Sigmoid colon (tissue), 7 donors: ENCODE measurements around the gene CALHM3. TPM values are rescaled to one million over a fixed set of nuclear protein-coding genes. Genes with fewer than 3 reads are reported as not detected.

Experiments
- DNase-seq: peaks from one replicate; pipeline ENCODE4 v3.0.0-alpha.2; 2019
- H3K27ac ChIP-seq, 4 donors: fragments of 200-600 bp; sonication (generic); one replicate each; pipeline ENCODE4 v1.5.1; 2016 to 2019; ENCODE audit warnings: mild to moderate bottlenecking in 1 of 4
- H3K27me3 ChIP-seq, 3 donors: fragments of 200-600 bp; sonication (generic); one replicate each; pipeline ENCODE4 v1.5.1; 2019; ENCODE audit warnings: mild to moderate bottlenecking in 1 of 3
- H3K36me3 ChIP-seq, 4 donors: fragments of 200-600 bp; sonication (generic); one replicate each; pipeline ENCODE4 v1.5.1; 2016 to 2019
- H3K4me1 ChIP-seq, 4 donors: fragments of 200-600 bp; sonication (generic); one replicate each; pipeline ENCODE4 v1.5.1; 2017 to 2019
- H3K4me3 ChIP-seq, 4 donors: fragments of 200-600 bp; sonication (generic); one replicate each; pipeline ENCODE4 v1.5.1; 2017 to 2019; ENCODE audit warnings: mild to moderate bottlenecking in 2 of 4, moderate library complexity in 1 of 4
- H3K9me3 ChIP-seq, 4 donors: fragments of 200-600 bp in 3 of 4; sonication (generic) in 3 of 4; one replicate each; pipeline versions ENCODE4 v1.5.1 to v1.6.1; 2013 to 2019
- EP300 ChIP-seq, 4 donors: sonication (generic); formaldehyde crosslinking; IDR thresholded peaks; one replicate each; pipeline ENCODE4 v1.6.1; 2017; ENCODE audit warnings: antibody characterized with exemption in 4 of 4
- POLR2A ChIP-seq, 2 donors: fragments of 450-650 bp; IDR thresholded peaks; one replicate each; pipeline ENCODE4 v1.6.1; 2016; ENCODE audit warnings: antibody characterized with exemption in 2 of 2, mild to moderate bottlenecking in 2 of 2, moderate library complexity in 2 of 2
- POLR2AphosphoS5 ChIP-seq, 4 donors: sonication (generic); formaldehyde crosslinking; IDR thresholded peaks; one replicate each; pipeline ENCODE4 v1.6.1; 2017; ENCODE audit warnings: antibody characterized with exemption in 4 of 4
- WGBS, 2 donors: extraction: QIAGEN DNeasy Blood & Tissue Kit; methylation state at CpG; one replicate each; pipeline ENCODE4 v1.1.7; 2013; 5-methylcytosine and 5-hydroxymethylcytosine counted together
- intact Hi-C: fragments of 100-400 bp; cut with DNase I; formaldehyde crosslinking; loops from one replicate; pipeline ENCODE4 v1.15.1; 2023
- polyA plus RNA-seq, 3 donors: library from polyadenylated mRNA; stranded (reverse); fragments of 200-250 nt; gene quantifications; one replicate each; pipeline ENCODE4 v1.2.3, GENCODE V29; 2013
- total RNA-seq, 4 donors: library from RNA; depleted of rRNA; stranded (reverse); fragments of >200 nt; gene quantifications; one replicate each; pipeline ENCODE4 v1.1.0, GENCODE V29; 2016
- TF ChIP-seq, protein P1 (sequence below), 4 experiments: fragments of 450-650 bp in 3 of 4; fragments of 200-600 bp in 1 of 4; IDR thresholded peaks; one replicate each; pipeline ENCODE4 v1.5.1; 2016 to 2019; ENCODE audit warnings: antibody characterized with exemption in 4 of 4, mild to moderate bottlenecking in 3 of 4, moderate library complexity in 2 of 4
- donor health status: healthy with polysubstance abuse.
- donor health status: Bipolar disorder and iron deficiency.
- donor health status: healthy.

Gene CALHM3
- total and polyA plus RNA-seq, 7 donors = not detected

DNA sequence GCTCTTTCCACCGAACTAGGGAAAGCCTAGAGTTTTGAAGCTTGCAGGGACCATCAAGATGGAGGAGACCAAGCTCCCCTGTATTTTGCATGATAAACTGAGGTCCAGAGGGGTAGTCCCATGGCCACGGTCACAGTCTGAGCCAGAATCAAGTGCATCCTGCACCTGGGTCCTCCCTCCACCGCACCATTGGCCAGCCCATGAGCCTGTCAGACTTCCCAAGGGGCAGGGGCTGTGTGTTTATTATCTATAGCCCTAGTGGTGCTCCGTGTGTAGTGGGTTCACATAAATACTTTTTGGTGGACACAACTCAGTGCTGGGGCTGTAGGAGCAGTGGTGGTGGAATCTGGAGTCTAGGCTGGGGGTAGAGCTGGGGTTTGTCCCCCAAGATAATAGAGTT is 3.6 kb downstream of the CALHM3 start:
- 88% methylated on average over 4 of the region's 4 CpGs for WGBS, 2 donors
- Histone ChIP-seq H3K4me3 (no peak overlapping the region), H3K4me1 (no peaks in the 10 kb centered on the region), H3K27ac (no peak overlapping the region), H3K9me3 (no peaks in the 10 kb centered on the region), H3K27me3 (peaks cover 0 to 4% (median 0%) of the 10 kb centered on the region in 3 donors), H3K36me3 (no peaks in the 10 kb centered on the region)
- intact Hi-C loops = no loop called here
- DNase-seq = no peak
- no peak for TF ChIP-seq EP300 (IDR thresholded peaks at IDR 0.05)
- no peak for TF ChIP-seq POLR2A (IDR thresholded peaks at IDR 0.05)
- TF ChIP-seq POLR2AphosphoS5 (IDR thresholded peaks at IDR 0.05) = no peak
- TF ChIP-seq, protein P1, sequence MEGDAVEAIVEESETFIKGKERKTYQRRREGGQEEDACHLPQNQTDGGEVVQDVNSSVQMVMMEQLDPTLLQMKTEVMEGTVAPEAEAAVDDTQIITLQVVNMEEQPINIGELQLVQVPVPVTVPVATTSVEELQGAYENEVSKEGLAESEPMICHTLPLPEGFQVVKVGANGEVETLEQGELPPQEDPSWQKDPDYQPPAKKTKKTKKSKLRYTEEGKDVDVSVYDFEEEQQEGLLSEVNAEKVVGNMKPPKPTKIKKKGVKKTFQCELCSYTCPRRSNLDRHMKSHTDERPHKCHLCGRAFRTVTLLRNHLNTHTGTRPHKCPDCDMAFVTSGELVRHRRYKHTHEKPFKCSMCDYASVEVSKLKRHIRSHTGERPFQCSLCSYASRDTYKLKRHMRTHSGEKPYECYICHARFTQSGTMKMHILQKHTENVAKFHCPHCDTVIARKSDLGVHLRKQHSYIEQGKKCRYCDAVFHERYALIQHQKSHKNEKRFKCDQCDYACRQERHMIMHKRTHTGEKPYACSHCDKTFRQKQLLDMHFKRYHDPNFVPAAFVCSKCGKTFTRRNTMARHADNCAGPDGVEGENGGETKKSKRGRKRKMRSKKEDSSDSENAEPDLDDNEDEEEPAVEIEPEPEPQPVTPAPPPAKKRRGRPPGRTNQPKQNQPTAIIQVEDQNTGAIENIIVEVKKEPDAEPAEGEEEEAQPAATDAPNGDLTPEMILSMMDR (IDR thresholded peaks at IDR 0.05) = no peak

DNA sequence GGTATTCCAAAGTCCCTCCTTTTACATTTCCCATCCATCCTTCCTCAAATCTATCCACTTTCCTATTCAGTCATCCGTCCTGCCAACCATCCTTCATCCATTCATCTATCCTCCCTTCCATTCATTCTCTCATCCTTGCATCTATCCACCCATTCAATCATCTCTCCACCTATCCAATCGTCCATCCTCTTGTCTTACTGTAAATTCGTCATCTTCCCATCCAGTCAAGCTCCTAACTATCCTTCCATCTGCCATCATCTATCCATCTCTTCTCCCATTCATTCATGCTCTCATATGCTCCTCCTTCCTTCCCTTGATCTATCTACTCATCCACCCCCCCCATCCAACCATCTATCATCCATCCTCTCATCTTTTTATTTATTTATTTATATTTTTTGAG is 5.0 kb downstream of the CALHM3 start:
- 89 to 94% methylated on average over 3 of the region's 3 CpGs for WGBS, 2 donors

DNA sequence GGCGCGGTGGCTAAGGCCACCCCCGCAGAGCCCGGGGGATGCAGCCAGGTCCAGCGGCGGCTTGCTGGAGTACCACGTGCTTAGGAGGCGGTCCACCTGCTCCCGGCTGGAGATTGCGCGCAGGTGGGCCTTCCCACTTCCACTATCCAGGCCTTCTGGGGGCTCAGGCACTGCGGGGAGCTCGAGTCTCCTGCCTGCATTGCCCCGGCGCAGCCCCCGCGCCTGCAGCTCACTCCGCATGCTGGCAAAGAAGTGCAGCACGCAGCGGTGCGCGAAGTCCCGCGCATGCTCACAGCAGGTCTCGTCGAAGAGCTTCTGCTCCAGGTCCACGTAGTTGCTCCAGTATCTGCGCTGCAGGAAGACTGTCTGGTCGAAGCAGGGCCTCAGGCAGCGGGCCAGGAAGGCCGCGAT is 5.8 kb downstream of the CALHM3 start:
- H3K36me3 ChIP-seq = no peaks in the 10 kb centered on the region
- intact Hi-C loops = no loop called here
- H3K9me3 ChIP-seq = no peaks in the 10 kb centered on the region
- no peak for DNase-seq
- WGBS, 2 donors = 82 to 84% methylated on average over 32 of the region's 32 CpGs
- no peak overlapping the region for H3K4me3 ChIP-seq
- no peak overlapping the region for H3K27ac ChIP-seq
- no peak for TF ChIP-seq EP300 (IDR thresholded peaks at IDR 0.05)
- TF ChIP-seq POLR2A (IDR thresholded peaks at IDR 0.05) = no peak
- TF ChIP-seq, protein P1 (IDR thresholded peaks at IDR 0.05) = no peak
- no peak for TF ChIP-seq POLR2AphosphoS5 (IDR thresholded peaks at IDR 0.05)
- H3K27me3 ChIP-seq = peaks cover 0 to 4% (median 0%) of the 10 kb centered on the region in 3 donors
- H3K4me1 ChIP-seq = no peaks in the 10 kb centered on the region

More for the DNA sequence above, 5.0 kb downstream of the CALHM3 start:
- H3K27me3 ChIP-seq = peaks cover 0 to 4% (median 0%) of the 10 kb centered on the region in 3 donors
- no peak overlapping the region for H3K4me3 ChIP-seq
- H3K4me1 ChIP-seq = no peaks in the 10 kb centered on the region
- TF ChIP-seq POLR2AphosphoS5 (IDR thresholded peaks at IDR 0.05) = no peak
- no peak for TF ChIP-seq EP300 (IDR thresholded peaks at IDR 0.05)
- no peak for TF ChIP-seq POLR2A (IDR thresholded peaks at IDR 0.05)
- TF ChIP-seq, protein P1 (IDR thresholded peaks at IDR 0.05) = no peak
- intact Hi-C loops = no loop called here
- H3K27ac ChIP-seq = no peak overlapping the region
- H3K36me3 ChIP-seq = no peaks in the 10 kb centered on the region
- H3K9me3 ChIP-seq = no peaks in the 10 kb centered on the region
- DNase-seq = no peak

DNA sequence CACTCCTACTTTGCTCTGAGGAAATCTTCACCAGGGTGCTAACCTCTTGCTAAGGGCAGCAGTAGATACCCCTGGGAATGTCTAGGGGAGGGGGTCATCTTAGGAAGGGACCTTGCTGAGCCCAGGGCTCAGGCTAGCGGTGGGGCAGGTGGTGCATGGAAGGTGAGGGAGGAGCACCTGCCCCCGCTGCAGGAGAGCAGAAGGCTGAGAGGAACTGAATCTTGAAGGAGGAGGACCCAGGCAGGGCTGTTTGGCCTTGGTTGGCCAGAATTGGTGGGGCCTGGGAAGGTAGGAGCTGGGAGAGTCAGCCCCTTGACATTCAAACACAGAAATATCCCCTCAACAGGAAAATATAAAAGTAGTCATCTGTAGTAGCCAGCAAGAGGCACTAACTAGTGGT is 7.0 kb downstream of the CALHM3 start:
- no peak for DNase-seq
- intact Hi-C loops = no loop called here
- Histone ChIP-seq H3K9me3 (no peaks in the 10 kb centered on the region), H3K4me1 (no peaks in the 10 kb centered on the region), H3K27ac (peak overlapping the region in 2 of 4 donors; percentile 21 to 49), H3K27me3 (peaks cover 0 to 4% (median 0%) of the 10 kb centered on the region in 3 donors), H3K4me3 (no peak overlapping the region), H3K36me3 (no peaks in the 10 kb centered on the region)
- TF ChIP-seq POLR2A (IDR thresholded peaks at IDR 0.05) (no peak), POLR2AphosphoS5 (IDR thresholded peaks at IDR 0.05) (no peak), EP300 (IDR thresholded peaks at IDR 0.05) (no peak)
- TF ChIP-seq, protein P1 (IDR thresholded peaks at IDR 0.05) = no peak
- WGBS, 2 donors = 71 to 89% methylated on average over 2 of the region's 2 CpGs
